DOHH2 (cell line): ENCODE results near the gene RELN.

Experiments used
- CTCF ChIP-seq: fragments of 200-600 bp; sonication (generic); IDR thresholded peaks from one replicate; pipeline ENCODE4 v1.5.1; 2014; ENCODE audit warnings: antibody characterized with exemption, mild to moderate bottlenecking, low read depth, low read length; ENCODE audit not compliant: poor library complexity, severe bottlenecking
- EZH2phosphoT487 ChIP-seq: fragments of 200-600 bp; sonication (generic); IDR thresholded peaks from 2 replicates; pipeline ENCODE4 v1.6.1; 2017; ENCODE audit warnings: borderline replicate concordance, mild to moderate bottlenecking, antibody characterized with exemption, low read length, moderate library complexity, mixed read lengths

DNA sequence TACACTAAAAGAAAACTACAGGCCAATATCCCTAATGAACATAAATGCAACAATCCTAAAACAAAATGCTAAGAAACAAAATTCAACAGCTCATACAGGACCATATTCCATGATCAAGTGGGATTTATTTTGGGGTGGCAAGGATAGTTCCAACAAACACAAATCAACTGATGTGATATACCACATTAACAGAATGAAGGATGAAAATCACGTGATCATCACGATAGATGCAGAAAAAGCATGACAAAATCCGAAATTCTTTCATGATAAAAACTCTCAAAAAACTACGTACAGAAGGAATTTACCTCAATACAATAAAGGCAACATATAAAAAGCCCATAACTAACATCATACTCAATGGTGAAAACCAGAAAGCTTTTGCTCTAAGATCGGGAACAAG, 124.0 kb downstream of the RELN start:
- TF ChIP-seq CTCF (no peak), EZH2phosphoT487 (no peak)
